ENCODE measurements around the gene ATXN1. TPM values are rescaled to one million over a fixed set of nuclear protein-coding genes. Genes with fewer than 3 reads are reported as not detected.
A peak's percentile ranks its signal among the peaks of the same experiment; 100 is the strongest.
"Not testable (repeated sequence)": the region's sequence is repeated elsewhere in the genome, so short reads cannot be mapped to it uniquely, and the experiment has no call there.

ATXN1 gene
- total and polyA plus RNA-seq, 7 donors, result 1.3 to 50.9 (median 21.6) TPM

GRCh38 chr6:16540804-16541752 is 220.2 kb downstream of the ATXN1 start:
- no peaks in the 10 kb centered on the region for H3K27me3 ChIP-seq (ENCODE audit: insufficient read depth in 3 of 3, low read length in 2 of 3)
- intact Hi-C loops (cut with DNase I), result no loop called here
- ATAC-seq, result peak; percentile 55 to 75 (median 72)
- no peak overlapping the region for H3K4me3 ChIP-seq
- TF ChIP-seq, protein P1, sequence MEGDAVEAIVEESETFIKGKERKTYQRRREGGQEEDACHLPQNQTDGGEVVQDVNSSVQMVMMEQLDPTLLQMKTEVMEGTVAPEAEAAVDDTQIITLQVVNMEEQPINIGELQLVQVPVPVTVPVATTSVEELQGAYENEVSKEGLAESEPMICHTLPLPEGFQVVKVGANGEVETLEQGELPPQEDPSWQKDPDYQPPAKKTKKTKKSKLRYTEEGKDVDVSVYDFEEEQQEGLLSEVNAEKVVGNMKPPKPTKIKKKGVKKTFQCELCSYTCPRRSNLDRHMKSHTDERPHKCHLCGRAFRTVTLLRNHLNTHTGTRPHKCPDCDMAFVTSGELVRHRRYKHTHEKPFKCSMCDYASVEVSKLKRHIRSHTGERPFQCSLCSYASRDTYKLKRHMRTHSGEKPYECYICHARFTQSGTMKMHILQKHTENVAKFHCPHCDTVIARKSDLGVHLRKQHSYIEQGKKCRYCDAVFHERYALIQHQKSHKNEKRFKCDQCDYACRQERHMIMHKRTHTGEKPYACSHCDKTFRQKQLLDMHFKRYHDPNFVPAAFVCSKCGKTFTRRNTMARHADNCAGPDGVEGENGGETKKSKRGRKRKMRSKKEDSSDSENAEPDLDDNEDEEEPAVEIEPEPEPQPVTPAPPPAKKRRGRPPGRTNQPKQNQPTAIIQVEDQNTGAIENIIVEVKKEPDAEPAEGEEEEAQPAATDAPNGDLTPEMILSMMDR (IDR thresholded peaks at IDR 0.05), result no peak
- peak overlapping the region; percentile 43 for H3K27ac ChIP-seq
- WGBS, 3 donors, result 41 to 53% (median 46%) methylated on average over 14 of the region's 14 CpGs
- H3K9me3 ChIP-seq, result no peaks in the 10 kb centered on the region
- DNase-seq, result peak; percentile 31 to 63
- H3K36me3 ChIP-seq (ENCODE audit: insufficient read depth in 1 of 2, low read depth in 1 of 2), result no peaks in the 10 kb centered on the region
- peaks cover 36% of the 10 kb centered on the region for H3K4me1 ChIP-seq

GRCh38 chr6:16540383-16540782 is 220.9 kb downstream of the ATXN1 start:
- H3K4me3 ChIP-seq; H3K9me3 ChIP-seq; H3K27me3 ChIP-seq (ENCODE audit: insufficient read depth in 3 of 3, low read length in 2 of 3); intact Hi-C loops (cut with DNase I); H3K36me3 ChIP-seq (ENCODE audit: insufficient read depth in 1 of 2, low read depth in 1 of 2); H3K27ac ChIP-seq; DNase-seq; ATAC-seq: not testable (repeated sequence)
- WGBS, 3 donors, result 96 to 99% (median 97%) methylated on average over 4 of the region's 4 CpGs
- peaks cover 36% of the 10 kb centered on the region for H3K4me1 ChIP-seq

- no peak overlapping the region for H3K27ac ChIP-seq
- 59 to 69% (median 67%) methylated on average over 8 of the region's 8 CpGs for WGBS, 3 donors
- TF ChIP-seq, protein P1 (IDR thresholded peaks at IDR 0.05), result no peak
- no peak overlapping the region for H3K4me3 ChIP-seq
- ATAC-seq (no peak), DNase-seq (no peak)
- H3K36me3 ChIP-seq (ENCODE audit: insufficient read depth in 1 of 2, low read depth in 1 of 2), result no peaks in the 10 kb centered on the region
- intact Hi-C loops (cut with DNase I), result no loop called here
- no peaks in the 10 kb centered on the region for H3K9me3 ChIP-seq
- H3K4me1 ChIP-seq, result peaks cover 32% of the 10 kb centered on the region
- H3K27me3 ChIP-seq (ENCODE audit: insufficient read depth in 3 of 3, low read length in 2 of 3), result no peaks in the 10 kb centered on the region
These were observed 222.0 kb downstream of the ATXN1 start for GRCh38 chr6:16539086-16539931.

DNA sequence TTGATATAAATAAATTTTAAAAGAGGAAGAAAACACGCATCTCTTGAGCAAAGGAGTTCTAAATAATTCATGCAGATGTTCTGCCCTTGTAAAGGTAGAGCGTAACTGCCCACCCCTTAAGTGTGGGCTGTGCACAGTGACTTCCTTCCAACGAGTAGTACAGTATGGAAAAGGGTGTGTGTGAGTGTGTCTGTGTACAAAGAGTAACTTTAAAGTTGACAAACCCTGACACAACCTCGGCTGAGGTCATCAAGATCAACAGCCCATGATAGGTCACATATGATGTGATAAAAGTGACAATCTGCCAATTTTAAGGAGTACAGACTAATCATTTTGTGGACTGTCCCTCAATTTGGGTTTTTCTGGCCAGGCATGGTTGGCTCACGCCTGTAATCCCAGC is 225.7 kb downstream of the ATXN1 start:
- WGBS, 3 donors, result 83 to 89% (median 88%) methylated on average over 5 of the region's 5 CpGs
- Histone ChIP-seq H3K27me3 (ENCODE audit: insufficient read depth in 3 of 3, low read length in 2 of 3) (no peaks in the 10 kb centered on the region), H3K9me3 (no peaks in the 10 kb centered on the region), H3K36me3 (ENCODE audit: insufficient read depth in 1 of 2, low read depth in 1 of 2) (no peaks in the 10 kb centered on the region), H3K27ac (no peak overlapping the region), H3K4me3 (no peak overlapping the region), H3K4me1 (peaks cover 19% of the 10 kb centered on the region)
- ATAC-seq (no peak), DNase-seq (no peak)
- TF ChIP-seq, protein P1 (IDR thresholded peaks at IDR 0.05), result no peak
- intact Hi-C loops (cut with DNase I), result no loop called here

DNA sequence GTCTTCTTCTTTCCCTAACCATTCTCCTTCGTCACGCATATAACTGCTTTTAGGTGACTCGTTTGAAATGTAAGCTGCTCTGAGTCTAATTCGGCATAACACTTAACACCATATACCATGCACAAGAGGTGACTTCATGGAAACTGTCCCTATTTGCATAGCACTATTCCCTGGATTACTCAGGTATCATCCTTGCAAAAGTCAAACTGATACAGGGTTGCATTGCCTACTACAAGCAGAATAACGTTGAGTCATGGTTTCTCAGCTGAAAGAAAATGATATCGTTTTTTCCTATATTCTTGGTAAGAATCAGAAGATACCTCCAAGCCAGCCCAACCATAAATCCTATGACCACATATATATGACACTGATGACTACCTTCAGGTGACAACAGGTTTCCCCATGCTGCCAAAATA is 227.5 kb downstream of the ATXN1 start:
- TF ChIP-seq, protein P1 (IDR thresholded peaks at IDR 0.05), result no peak
- 48 to 74% (median 54%) methylated on average over 6 of the region's 6 CpGs for WGBS, 3 donors
- Histone ChIP-seq H3K36me3 (ENCODE audit: insufficient read depth in 1 of 2, low read depth in 1 of 2) (no peaks in the 10 kb centered on the region), H3K27ac (no peak overlapping the region), H3K4me1 (peaks cover 19% of the 10 kb centered on the region), H3K27me3 (ENCODE audit: insufficient read depth in 3 of 3, low read length in 2 of 3) (no peaks in the 10 kb centered on the region), H3K4me3 (no peak overlapping the region), H3K9me3 (no peaks in the 10 kb centered on the region)
- ATAC-seq, result peak; percentile 54 to 65 (median 59)
- intact Hi-C loops (cut with DNase I), result no loop called here
- DNase-seq, result no peak

All from psoas muscle (tissue), 8 donors.